HuH-7.5 (cell line): ENCODE results near the gene DCAF11.

Experiments used
- DNase-seq: peaks from one replicate; pipeline ENCODE4 v3.0.0; 2011; ENCODE audit warnings: low spot score

Gene DCAF11

DNA sequence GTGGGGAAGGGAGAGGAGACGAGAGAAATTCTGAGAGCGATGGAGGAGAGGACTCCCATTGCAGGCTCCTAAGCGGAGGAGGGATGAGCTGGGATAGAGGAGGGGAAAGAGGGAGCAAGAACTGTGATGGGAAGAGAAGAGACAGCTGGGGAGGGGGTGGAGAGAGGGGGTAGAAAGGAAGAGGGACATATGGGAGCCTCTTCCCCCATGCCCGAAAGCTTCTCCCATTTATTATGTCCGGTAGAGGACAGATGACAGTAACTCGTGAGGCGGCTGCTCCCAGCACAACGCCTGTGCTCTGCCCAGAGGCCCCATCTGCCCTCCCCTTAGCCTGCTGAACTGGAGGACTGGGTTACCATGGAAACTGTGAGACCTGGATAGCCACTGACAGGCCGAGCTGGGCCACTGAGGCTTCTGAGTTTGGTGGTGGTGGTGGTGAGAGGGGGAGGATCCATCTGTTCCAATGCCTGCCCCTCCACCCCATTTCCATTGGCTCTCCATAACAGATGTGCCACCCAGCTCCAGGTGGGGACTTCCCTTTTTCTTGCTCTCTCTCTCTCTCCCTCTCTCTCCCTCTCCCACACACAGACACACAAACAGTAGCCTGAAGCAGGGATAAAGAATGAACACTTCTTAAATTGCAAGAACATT is 35.0 kb upstream of the DCAF11 start:
- DNase-seq = no peak

DNA sequence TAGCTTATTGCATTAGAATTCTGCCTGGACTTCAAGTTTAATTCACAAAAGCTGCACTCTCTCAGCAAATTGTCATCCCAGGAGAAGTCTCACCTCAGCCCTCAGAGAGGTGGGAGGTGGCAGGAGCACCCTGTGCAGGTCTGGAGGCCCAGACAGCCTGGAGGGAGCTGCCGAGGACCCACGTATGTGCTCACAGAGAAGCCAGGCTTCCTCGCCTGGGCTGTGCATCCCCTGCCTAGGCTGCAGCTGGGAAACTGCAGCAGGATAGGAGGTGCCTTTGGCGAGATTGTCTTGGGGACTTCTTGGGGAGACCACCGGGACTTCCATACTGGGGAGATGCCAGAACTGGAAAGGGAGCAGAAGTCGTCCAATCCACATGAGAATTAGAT is 34.4 kb upstream of the DCAF11 start:
- DNase-seq = no peak

DNA sequence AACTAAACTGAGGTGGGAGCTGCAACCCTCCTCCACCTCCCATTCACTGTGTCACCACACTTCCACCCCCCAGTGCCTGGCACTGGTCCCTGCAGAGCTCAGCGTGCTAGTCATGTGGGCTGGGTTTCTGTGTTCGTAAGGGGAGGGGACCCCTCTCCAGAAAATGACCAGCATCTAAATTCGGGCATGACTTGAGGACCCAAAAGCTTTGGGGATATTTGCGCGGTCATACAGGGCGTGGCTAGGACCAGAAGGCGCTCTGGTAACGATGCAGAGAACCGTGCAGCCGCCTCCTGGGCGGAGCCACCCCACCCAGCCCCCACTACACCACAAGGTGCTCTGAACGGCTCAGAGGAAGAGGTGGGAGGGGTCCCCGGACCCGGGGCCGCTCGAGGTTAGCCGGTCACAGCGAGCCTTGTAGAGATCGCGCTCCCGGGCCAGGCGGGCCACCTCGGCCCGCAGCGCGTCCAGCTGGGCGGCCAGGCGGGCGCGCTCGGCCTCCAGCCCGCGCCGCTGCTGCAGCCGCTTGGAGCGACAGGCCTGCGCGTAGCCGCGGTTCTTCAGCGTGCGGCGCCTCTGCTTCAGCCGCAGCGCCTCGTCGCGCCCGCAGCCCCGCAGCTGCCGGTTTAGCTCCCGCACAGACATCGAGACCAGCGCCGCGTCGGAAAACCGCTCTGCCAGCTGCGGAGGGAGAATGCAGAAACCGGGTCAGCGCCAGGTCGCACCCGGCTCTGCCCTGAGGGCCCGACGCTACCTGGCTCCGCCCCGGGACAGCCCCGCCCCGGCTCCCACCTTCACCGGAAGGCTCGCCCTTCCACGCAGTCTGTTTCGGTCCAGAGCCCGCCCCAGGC is 33.5 kb upstream of the DCAF11 start:
- peak; percentile 88 for DNase-seq

- no peak for DNase-seq
Observed at GRCh38 chr14:24081739-24082211, 32.8 kb upstream of the DCAF11 start.

GRCh38 chr14:24082411-24083080 is 32.0 kb upstream of the DCAF11 start:
- DNase-seq = no peak

DNA sequence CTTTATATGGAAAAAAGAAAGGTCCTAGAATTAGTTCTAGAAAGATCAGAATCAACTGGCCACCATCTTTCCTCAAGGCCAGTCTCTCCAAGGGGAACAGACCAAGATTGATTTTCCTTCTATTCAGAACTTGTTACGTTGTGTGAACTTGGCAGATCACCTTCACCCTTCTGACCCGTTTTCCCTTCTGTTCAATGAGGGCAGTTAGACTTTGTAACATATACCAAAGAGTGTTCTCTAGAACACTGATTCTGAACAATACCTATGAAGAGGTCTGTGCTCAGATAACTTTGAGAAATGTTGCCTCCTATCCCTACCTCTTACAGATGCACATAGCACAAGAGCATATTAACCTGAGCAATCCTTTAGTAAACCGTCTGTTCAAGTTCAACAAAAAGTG is 31.1 kb upstream of the DCAF11 start:
- DNase-seq = no peak

- no peak for DNase-seq
Observed at GRCh38 chr14:24084440-24084839, 30.1 kb upstream of the DCAF11 start.

GRCh38 chr14:24085215-24085614 is 29.4 kb upstream of the DCAF11 start:
- DNase-seq = no peak

GRCh38 chr14:24086193-24086955 is 28.2 kb upstream of the DCAF11 start:
- no peak for DNase-seq

- no peak for DNase-seq
Observed at GRCh38 chr14:24087004-24087403, 27.6 kb upstream of the DCAF11 start.

DNA sequence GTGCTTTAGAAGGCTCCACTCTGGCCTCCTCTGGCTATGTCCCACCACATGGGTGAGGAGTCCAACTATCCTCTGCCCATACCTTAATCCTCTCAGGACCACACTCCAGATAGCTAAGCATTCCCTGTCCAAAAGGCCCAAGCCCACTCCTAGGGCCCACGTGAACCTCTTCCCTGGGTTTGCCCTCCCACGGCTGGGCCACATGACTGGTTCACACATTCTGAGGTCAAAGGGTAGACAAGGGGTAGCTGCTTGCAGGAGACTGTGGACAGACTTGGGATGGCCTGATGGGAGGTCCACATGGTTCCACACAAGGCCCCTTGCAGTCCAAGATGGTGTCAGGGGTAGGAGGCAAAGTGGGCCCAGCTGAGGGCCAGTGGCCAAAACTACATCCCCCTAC is 26.5 kb upstream of the DCAF11 start:
- DNase-seq = no peak

- no peak for DNase-seq
Observed at GRCh38 chr14:24089890-24090289, 24.7 kb upstream of the DCAF11 start.

DNA sequence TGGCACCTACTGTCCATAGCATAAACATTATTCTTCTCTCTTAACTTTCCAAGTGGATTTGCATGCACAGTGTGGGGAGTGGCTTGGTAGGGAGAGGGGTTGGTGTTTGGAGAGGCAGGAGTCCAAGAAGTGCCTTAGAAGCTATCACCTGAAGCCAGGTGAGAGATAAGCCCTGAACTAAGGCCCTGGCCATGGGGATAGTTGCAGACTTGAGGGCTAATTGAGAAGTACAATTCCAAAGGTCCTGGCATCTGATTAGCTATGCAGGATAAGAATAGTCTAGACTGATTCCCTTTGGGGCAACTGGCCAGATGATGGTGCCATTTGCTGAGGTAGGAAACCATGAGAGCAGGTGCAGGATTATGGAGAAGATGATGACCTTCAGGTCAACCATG is 22.5 kb upstream of the DCAF11 start:
- DNase-seq = no peak

DNA sequence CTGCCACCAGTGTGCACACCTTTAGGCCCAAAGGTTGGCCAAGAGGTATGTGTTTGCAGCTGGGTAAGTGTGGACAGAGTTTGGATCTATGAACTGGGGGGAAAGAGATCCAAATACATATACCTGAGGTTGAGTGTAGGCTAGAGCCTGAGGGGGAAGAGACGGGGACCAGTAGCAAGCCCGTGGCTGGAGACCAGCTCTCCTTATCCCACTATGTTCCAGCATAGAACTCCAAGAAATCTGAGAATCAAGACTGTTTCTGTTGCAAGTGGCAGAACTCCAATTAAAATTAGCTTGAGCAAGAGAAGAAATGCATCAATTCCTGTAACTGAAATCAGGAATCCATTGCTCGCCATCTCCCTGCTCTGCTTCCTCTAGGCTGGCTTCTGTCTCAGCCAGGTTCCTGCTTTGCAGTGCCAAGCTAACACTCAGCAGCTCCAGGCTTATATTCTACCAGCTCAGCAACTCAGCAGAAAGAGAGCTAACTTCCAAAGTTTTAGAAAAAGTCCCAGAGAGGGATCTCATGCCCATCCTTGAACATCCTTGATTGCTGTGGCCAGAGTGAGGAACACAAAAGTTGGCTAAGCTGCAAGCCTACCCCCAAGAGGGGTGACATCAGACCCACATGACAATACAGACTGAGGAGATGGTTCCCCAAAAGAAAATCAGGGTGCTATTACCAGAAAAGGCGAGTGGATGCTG is 21.9 kb upstream of the DCAF11 start:
- no peak for DNase-seq

- DNase-seq = no peak
Observed at GRCh38 chr14:24093207-24093900, 21.2 kb upstream of the DCAF11 start.

- DNase-seq = peak; percentile 98
Observed at GRCh38 chr14:24093901-24094840, 20.4 kb upstream of the DCAF11 start, which contains the start of gene PCK2. Gene PCK2 (plus strand): TSS chr14:24094311. CDS start chr14:24094406, 95 bp downstream.

GRCh38 chr14:24094841-24095270 is 19.7 kb upstream of the DCAF11 start:
- no peak for DNase-seq

GRCh38 chr14:24095271-24096068 is 19.1 kb upstream of the DCAF11 start:
- DNase-seq = peak; percentile 86
